HL-60 (cell line): ENCODE results near the gene KIF4B.

Source experiments
- GABPA ChIP-seq: IDR thresholded peaks from 2 replicates; pipeline ENCODE4 v1.6.1; 2012; ENCODE audit warnings: low read depth
- POLR2AphosphoS5 ChIP-seq: IDR thresholded peaks from 2 replicates; pipeline ENCODE4 v1.6.1; 2012; ENCODE audit warnings: low read depth
- TF ChIP-seq, protein P1 (sequence below): IDR thresholded peaks from one replicate; pipeline ENCODE4 v1.5.1; 2011; ENCODE audit warnings: low read length, control low read depth, inconsistent platforms; ENCODE audit not compliant: insufficient read depth
- TF ChIP-seq, protein P2 (sequence below): IDR thresholded peaks from 2 replicates; pipeline ENCODE4 v1.6.1; 2012; ENCODE audit warnings: low read depth; ENCODE audit not compliant: insufficient replicate concordance

DNA sequence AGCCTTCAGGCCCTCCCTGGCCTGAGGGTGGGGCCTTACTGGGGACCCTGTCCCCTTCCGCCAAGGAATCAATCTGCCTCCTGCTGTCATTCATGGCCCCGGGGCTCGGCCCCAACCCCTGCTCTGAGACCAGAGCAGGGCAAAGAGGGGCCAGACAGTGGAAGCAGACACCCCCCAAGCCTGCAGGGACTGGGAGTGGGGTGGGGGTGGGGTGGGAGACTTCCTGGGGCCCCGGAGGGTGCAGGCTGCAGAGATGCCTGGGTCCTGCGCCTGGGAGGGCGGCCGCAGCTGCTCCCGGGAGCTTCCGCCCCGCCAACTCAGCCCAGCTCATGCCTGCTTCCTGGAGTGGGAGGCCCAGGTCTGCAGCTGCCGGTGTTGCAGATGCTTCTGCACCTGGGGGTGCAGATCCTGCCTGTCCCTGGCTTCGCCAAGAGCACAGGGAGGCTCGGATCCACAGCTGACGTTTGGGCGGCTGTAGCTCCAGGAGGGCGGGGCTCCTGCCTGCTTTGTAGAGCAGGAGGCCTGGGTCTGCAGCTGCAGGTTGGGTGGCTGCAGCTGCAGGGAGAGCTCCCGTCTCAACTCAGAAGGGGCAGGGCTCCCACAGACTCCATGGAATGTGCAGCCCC, 6.2 kb downstream of the KIF4B start:
- TF ChIP-seq, protein P1, sequence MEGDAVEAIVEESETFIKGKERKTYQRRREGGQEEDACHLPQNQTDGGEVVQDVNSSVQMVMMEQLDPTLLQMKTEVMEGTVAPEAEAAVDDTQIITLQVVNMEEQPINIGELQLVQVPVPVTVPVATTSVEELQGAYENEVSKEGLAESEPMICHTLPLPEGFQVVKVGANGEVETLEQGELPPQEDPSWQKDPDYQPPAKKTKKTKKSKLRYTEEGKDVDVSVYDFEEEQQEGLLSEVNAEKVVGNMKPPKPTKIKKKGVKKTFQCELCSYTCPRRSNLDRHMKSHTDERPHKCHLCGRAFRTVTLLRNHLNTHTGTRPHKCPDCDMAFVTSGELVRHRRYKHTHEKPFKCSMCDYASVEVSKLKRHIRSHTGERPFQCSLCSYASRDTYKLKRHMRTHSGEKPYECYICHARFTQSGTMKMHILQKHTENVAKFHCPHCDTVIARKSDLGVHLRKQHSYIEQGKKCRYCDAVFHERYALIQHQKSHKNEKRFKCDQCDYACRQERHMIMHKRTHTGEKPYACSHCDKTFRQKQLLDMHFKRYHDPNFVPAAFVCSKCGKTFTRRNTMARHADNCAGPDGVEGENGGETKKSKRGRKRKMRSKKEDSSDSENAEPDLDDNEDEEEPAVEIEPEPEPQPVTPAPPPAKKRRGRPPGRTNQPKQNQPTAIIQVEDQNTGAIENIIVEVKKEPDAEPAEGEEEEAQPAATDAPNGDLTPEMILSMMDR, result no peak
- TF ChIP-seq POLR2AphosphoS5 (no peak), GABPA (no peak)
- TF ChIP-seq, protein P2, sequence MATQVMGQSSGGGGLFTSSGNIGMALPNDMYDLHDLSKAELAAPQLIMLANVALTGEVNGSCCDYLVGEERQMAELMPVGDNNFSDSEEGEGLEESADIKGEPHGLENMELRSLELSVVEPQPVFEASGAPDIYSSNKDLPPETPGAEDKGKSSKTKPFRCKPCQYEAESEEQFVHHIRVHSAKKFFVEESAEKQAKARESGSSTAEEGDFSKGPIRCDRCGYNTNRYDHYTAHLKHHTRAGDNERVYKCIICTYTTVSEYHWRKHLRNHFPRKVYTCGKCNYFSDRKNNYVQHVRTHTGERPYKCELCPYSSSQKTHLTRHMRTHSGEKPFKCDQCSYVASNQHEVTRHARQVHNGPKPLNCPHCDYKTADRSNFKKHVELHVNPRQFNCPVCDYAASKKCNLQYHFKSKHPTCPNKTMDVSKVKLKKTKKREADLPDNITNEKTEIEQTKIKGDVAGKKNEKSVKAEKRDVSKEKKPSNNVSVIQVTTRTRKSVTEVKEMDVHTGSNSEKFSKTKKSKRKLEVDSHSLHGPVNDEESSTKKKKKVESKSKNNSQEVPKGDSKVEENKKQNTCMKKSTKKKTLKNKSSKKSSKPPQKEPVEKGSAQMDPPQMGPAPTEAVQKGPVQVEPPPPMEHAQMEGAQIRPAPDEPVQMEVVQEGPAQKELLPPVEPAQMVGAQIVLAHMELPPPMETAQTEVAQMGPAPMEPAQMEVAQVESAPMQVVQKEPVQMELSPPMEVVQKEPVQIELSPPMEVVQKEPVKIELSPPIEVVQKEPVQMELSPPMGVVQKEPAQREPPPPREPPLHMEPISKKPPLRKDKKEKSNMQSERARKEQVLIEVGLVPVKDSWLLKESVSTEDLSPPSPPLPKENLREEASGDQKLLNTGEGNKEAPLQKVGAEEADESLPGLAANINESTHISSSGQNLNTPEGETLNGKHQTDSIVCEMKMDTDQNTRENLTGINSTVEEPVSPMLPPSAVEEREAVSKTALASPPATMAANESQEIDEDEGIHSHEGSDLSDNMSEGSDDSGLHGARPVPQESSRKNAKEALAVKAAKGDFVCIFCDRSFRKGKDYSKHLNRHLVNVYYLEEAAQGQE, result no peak
